Measurements from ENCODE around the gene ACP6.
"Not testable (repeated sequence)": the region's sequence is repeated elsewhere in the genome, so short reads cannot be mapped to it uniquely, and the experiment has no call there.

ACP6 gene

DNA sequence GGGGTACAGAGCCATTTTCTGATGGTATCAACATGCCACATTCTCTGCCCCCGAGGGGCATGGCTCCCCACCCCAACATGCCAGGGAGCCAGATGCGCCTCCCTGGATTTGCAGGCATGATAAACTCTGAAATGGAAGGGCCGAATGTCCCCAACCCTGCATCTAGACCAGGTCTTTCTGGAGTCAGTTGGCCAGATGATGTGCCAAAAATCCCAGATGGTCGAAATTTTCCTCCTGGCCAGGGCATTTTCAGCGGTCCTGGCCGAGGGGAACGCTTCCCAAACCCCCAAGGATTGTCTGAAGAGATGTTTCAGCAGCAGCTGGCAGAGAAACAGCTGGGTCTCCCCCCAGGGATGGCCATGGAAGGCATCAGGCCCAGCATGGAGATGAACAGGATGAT, 50.6 kb downstream of the ACP6 start:
- DNase-seq, result no peak

DNA sequence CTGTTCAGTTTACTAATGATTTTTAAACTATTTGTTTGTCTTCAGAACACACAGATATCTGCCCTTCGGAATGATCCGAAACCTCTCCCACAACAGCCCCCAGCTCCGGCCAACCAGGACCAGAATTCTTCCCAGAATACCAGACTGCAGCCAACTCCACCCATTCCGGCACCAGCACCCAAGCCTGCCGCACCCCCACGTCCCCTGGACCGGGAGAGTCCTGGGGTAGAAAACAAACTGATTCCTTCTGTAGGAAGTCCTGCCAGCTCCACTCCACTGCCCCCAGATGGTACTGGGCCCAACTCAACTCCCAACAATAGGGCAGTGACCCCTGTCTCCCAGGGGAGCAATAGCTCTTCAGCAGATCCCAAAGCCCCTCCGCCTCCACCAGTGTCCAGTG, 51.6 kb downstream of the ACP6 start:
- DNase-seq, result no peak

DNA sequence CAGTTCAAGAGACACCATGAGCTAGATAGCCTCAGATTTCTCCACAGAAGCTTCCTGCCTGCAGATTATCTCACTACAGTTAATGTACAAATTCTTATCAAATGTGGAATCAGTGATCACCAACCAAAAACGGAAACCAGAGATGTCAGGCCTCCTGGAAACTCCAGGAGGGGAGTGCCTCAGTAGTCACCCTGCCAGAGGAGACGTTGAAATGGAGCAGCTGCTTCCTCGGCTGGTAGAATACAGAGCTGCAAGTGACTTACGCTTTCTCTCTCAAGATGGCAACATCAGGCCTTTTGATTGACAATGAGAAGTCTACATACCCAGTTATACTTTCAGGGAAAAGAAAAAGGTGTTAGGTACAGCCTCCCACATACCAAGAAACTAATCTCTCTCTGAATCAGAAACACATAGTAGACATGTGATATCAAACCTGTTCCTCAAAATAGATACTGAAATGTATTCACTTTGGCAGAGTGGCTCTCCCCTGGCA, 52.2 kb downstream of the ACP6 start:
- DNase-seq, result no peak

DNA sequence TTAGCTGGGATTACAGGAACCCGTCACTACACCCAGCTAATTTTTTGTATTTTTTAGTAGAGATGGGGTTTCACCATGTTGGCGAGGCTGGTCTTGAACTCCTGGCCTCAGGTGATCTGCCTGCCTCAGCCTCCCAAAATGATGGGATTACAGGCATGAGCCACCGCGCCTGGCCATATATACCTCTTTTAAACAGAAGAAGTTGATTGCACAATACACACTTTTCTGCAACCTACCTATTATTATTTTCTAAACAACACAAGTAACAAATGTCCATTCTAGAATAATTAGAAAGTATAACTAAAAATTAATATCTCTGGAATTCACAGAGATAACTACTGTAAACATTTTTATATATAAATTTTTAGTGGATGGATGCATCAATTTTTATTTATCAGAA, 55.4 kb downstream of the ACP6 start:
- not testable (repeated sequence) for DNase-seq

DNA sequence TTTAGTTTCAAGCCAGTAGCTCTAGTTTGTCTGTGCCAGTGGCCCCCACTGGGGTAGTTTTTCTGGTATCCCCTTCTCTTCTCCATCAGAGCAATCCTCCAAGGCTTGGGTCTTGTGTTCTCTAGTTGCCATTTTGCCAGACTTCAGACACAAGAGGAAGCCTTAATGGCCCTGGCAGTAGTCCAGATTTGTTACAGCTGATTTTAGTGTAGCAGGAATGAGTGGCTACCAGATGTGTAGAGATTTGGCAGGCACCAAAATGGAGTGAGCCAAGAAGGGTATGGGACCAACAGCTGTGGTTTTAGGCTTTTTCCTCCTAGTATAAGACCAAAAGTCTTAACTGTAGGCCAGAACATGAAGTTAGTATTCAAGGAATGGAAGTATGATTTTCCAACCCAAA, 56.8 kb downstream of the ACP6 start:
- peak; percentile 38 for DNase-seq

DNA sequence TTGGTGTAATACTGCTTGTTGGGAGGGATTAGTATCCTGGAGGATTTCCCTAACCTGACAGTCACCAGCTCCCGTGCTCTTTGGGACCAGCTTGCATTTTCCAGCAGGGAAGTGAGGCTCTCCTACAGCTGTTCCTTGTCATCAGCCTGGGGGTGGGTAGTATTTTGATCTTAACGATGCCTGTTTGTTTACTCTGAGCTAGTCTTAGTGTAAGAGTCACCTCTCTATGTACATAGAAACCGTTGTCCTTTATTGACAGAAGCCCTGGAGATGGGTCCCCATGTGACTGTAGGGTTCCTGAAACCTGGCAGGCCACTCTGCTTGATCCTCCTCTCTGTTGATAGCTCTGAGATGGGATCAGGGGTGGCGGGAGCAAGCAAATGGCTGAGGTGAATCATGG, 58.0 kb downstream of the ACP6 start:
- peak; percentile 99 for DNase-seq

DNA sequence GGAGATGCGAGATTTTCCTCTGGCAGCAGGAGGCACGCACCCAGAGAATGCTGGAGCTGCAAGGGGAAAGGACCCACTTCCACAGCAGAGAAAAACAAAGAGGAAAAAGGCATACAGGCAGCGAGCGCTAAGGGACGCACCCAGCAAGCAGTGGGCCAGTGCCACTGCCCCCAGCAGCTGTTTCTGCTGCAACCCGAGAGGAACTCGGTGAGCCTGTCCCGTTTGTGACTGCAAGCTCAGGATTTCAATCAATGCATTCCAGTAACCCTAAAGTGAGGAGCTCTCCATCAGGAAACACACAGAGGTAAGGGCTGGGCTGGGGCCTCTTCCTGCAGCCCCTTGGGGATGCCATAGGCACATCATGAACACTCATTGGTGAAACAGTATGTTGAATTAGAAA, 58.7 kb downstream of the ACP6 start:
- DNase-seq, result peak; percentile 63

DNA sequence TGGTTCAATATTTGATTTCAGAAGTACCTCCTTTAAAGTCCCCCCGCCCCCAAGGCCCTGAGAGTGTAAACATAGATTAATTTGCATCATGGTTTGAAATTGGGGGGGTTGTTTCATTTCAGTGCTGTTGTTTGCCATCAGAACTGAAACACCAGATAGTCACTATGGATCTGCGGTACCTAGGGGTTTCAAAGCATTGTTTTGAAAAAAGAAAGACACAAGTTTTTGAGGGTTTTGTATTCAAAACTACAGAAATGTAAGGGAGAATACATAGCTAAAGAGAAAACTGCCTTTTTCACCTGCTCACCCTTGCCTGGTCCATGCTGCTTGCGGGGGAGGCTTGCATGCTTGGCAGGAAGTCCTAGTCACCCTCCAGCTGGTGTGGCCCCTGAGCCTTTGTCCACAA, 59.3 kb downstream of the ACP6 start:
- DNase-seq, result peak; percentile 86

DNA sequence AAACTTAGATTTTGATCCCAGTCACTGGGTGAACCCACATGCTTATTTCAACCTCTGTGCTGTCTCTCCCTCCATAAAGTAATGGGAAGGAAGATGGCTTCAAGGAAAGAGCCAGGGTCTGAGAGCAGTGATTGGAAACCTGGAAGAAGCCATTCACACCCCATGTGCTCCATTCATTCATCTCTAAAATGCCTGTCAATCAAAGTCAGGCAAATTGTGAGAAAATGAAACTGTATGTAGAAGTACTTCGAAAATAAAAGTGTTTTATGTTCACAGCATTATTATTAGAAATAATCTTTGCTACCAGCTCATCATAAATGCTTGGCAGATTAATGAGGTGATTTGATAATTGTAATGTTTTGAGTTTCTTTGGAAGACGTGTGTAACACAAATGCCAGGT, 61.0 kb downstream of the ACP6 start:
- DNase-seq, result no peak

DNA sequence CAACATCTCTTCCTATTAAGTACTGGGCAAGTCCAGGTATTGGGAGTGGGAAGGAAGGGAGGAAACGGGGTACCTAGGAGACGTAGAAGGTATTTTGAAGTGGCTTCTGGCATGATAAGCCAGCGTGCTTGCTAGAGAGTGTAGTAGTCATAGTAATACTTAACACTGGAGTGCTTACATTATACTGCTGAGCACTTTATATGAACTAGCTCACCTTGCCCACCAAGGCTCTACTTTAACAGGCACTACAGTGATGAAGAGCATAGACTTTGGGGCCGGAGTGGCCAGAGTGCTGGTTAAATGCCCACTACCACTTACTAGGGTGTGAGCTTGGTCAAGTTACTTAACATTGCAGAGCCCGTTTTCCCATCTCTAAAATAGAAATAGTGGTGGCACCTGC, 61.7 kb downstream of the ACP6 start:
- no peak for DNase-seq

DNA sequence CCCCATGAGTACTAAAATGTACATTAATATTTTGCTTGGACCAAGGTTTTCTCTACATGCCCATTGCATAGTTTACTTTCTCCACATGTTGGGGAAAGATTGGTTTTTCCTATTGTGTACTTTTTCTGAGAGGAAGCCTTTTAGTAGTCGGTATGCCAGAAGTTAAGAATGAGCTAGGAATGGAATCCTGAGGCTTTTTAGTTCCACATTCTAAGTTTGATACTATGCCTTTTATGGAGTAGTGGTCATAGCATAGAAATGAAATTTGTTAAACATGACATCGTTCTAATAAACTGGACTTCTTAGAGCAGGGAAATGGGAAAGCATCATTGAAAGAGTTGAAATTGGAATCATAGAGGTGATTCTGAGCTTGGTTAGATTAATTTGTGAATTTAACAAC, 64.7 kb downstream of the ACP6 start:
- DNase-seq, result no peak

DNA sequence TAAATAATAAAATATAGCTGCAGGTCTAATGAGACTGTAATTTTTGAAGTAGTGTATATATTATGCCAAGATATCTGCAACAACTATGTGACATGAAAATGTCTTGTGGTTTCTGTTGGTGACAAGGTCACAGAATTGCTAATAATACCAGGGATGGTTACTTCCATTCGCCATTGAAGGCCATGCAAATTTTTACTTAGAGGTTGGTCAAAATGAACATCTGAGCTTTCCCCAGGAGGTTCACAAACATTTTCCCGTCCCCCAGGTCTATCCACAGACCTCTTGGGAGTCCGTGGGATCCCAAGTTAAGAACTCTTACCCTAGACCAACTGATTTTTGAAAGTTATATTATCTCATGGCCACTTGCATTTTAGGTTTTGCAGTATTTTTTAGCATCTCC, 66.3 kb downstream of the ACP6 start:
- no peak for DNase-seq

DNA sequence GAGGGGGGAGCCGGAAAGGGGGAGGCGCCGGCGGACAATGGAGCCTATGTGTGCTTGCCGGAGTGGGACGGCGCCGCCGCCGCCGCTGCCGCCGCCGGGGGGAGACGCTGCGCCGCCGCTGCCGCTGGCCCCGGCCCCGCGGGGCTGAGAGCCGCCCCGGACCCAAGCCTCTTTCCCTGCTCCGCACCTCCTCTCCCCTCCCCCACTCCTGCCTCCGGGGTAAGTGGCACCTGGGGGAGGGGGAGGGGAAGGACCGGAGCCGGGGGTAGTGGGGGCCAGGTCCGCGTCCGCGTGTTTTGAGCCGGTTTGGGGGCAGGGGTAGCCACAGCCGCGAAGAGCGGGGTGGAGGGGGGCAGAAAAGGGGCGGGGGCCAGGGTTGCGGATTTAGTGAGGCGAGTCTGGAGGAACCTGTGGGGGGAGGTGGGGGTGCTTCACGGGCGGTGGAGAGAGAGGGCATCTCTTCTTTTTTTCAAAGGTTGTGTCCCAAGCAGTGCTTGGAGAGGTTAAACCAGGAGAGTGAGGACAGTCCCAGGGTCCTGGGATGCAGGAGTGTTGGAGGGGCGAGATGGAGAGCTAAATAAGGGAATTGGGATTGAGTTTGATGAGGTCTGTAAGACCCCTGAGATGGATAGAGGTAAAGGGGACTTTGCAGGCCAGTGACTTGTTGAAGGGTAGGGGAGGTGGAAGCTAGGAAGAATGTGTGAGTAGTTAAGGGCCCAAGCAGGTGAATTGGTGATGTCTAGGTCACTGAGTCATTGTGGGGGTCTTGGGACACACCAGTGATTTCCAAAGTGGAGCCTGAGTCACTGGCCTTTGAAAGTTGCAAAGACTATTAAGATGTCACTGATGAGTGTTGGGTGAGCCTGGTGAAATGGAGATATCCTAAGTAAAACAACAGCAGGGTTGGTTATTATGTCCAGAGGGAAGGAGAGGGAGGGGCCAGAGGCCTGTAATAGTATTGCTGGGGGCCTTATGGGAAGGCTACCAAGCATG, 69.9 kb downstream of the ACP6 start:
- DNase-seq, result peak; percentile 76

DNA sequence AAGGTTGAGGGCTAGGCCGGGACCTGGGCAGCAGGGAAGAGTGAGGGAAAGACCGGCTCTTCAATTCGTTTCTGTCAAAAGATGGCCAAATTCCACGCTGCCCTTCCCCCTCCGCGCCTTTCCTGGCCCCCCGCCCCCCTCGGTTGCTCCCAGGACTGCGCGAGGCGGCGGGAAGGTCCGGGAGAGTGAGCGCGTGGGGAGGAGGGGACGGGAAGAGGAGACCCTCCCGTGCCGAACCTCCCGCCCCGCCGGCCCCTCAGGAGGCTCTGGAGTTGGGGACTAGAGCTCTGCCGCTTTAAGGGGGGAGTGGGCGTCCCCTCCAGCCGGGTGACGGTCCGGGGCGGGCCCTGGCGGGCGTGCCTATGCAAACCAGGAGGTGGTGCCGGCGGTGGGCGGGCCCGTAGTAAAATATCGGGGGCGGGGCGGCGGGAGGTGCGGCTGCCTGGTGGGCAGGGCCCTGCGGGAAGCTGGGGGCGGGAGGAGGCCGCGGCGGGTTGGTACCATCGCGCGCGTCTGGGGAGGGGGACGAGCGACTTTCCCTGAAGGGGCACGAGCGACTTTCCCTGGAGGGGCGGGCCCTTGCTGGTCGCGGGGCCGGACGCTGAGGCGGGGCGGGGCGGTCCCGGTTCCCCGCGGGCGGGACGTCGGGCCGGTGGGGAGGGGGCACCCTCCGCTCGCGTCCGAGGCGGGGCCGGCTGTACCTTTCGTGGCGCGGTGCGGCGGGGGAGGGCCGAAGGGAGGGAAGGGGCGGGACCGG, 70.8 kb downstream of the ACP6 start:
- DNase-seq, result peak; percentile 100

DNA sequence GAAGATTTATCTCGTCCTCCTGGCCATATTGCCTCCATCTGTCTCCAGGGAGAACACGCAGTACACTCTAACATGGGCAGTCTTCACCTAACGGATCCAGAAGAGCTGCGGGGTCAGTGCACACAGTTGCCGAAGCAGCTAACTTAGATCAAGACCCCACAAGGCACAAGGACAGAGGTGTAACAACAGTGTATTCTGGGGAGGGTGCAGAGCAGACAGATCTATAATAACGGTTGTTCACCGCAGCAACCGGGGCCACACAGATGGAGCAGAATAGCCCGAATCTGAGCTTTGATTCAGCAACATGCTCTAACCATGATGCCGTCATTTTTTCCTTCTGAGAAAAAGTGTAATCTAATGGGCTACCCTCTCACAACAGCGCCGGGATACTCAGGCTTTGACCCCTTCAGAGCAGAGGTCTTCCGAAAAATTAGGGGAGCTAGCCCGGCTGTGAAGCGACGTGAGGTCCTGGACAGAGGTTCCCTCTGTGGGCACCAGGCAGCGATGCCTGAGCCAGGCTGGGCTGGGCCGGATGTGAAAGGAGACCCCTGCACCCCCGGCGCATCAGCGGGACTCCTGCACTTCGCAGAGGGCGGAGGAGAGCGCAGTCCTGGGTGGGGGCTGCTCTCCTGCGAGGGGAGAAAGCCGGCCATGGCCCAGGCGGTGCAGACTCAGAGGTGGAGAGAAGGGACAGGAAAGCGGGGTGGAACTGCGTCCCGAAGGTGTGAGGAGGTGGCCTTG, 71.5 kb downstream of the ACP6 start:
- DNase-seq, result no peak

DNA sequence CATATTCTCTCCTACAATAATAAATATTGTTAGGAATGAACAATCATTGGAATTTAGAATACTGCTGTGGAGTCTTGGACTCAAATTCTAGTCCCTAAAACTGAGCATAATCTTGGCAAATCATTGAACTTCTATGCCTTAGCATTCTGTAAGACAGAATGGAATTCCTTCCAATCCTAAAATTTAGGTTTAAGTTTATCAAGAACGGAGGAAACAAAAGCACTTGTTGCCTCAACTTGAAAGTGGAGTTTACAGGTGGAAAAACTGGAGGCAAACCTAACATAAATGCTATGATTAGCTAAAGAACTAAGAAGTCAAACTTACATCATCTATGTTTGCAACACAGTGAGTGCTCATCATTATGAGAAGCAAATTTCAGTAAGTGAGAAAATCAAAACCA, 73.3 kb downstream of the ACP6 start:
- no peak for DNase-seq

Measured in DMS53 (cell line).